ENCODE results near the gene TAS2R60. TPM values are rescaled to one million over a fixed set of nuclear protein-coding genes. Genes with fewer than 3 reads are reported as not detected.

The TAS2R60 gene
- total and polyA plus RNA-seq, 2 of the 4 experiments (the other 2 are of a cell fraction) = not detected

DNA sequence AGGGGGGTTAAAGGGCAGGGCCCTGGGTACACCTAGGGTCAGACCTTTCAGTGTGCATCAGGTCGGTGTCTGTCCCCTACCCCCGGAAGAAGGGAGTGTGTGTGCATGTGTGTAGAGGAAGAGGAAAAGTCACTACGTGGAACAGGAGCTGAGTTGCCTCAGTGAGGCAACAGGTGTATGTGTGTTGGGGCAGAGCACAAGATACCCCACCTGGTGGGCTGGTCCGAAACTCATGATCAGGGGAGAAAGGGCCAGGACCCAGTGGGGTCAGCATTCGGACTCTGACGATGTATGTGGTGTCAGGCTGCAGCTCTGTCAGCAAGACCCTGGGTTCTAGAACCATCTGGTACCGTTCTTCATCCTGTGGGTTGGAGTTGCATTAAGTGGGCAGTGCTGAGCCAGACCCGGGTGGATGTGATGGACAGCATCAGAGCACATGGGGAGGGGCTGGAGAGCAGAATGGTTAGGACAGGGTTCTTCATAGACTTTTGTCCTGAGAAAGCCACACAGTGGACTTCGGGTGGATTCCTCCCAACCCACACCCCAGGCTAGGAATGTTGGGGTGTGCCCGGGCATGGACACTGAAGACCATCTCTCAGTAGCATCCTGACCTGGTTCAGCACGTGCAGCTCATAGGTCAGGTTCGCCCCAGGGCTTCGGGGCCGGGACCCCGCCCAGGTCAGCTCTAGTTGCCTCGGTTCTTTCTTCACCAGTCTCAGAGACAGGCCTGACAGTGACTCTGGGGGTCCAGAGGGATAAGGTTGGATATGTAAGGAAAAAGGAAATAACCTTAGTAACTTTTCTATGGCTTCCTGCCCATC is 45.3 kb upstream of the TAS2R60 start:
- Histone ChIP-seq H3K56ac (ENCODE audit: extremely low read depth, insufficient read depth, low read length) (no peak overlapping the region), H3K18ac (ENCODE audit: low read depth, low read length) (no peak overlapping the region), H2AK9ac (replicated peaks; ENCODE audit: low read depth, low read length, poor library complexity) (no peak overlapping the region), H3K4ac (ENCODE audit: low read depth, low read length) (no peak overlapping the region), H3K23ac (ENCODE audit: low read depth, low read length) (no peak overlapping the region), H4K20me1 (ENCODE audit: insufficient read depth, low read length) (peaks cover 13% of the 10 kb centered on the region), H4K8ac (ENCODE audit: low read depth in 2 of 2, low read length in 2 of 2) (no peak overlapping the region), H2BK20ac (ENCODE audit: low read depth, low read length) (no peak overlapping the region), H3K4me2 (ENCODE audit: low read depth, low read length) (no peak overlapping the region), H2BK5ac (ENCODE audit: low read depth, low read length, poor library complexity, severe bottlenecking) (no peak overlapping the region), H2AK5ac (ENCODE audit: low read depth, low read length) (0 out of 2 replicates have a peak overlapping the region, but pooled peaks have one; percentile 16), H3K4me1 (ENCODE audit: control insufficient read depth, insufficient read depth, low read length) (peaks cover 10% of the 10 kb centered on the region; the same call in 1 of the 2 replicates), H4K5ac (ENCODE audit: low read depth, low read length) (no peak overlapping the region), H3K79me1 (ENCODE audit: low read depth in 1 of 2, low read length in 2 of 2) (peaks cover 0 to 5% of the 10 kb centered on the region in 2 experiments; a peak in 2 of 4 replicates), H3K9ac (ENCODE audit: low read depth, low read length) (no peak overlapping the region), H3K27ac (ENCODE audit: insufficient read depth, low read length) (no peak overlapping the region), H3K27me3 (ENCODE audit: control insufficient read depth, insufficient read depth, low read length) (peaks cover 10% of the 10 kb centered on the region), H3K9me1 (ENCODE audit: insufficient read depth, low read length) (peaks cover 14% of the 10 kb centered on the region; the same call in 1 of the 2 replicates), H4K91ac (ENCODE audit: insufficient read depth, low read depth, low read length) (no peak overlapping the region), H3K36me3 (ENCODE audit: control insufficient read depth, insufficient read depth, low read length) (peaks cover 4% of the 10 kb centered on the region; the same call in 1 of the 2 replicates), H3K9me3 (ENCODE audit: control insufficient read depth, insufficient read depth, low read length) (no peaks in the 10 kb centered on the region), H3K14ac (replicated peaks; ENCODE audit: low read depth, low read length) (no peak overlapping the region), H2BK120ac (ENCODE audit: low read depth, low read length) (no peak overlapping the region), H2AFZ (replicated peaks; ENCODE audit: low read length, poor library complexity) (no peak overlapping the region), H2BK15ac (ENCODE audit: low read depth, low read length) (no peak overlapping the region), H3K4me3 (ENCODE audit: insufficient read depth, low read depth, low read length) (no peak overlapping the region)
- in situ Hi-C loops (cut with MboI; ENCODE audit: low sequenced_read_pairs) = no loop called here
- intact Hi-C loops (cut with micrococcal nuclease) = no loop called here
- POLR2A ChIA-PET (ENCODE audit: unreplicated experiment) = interaction anchor here (1.5 kb wide), 1 partner anchor 14 kb away, joined by 4 read pairs; no protein-coding TSS in a partner anchor
- WGBS, 2 experiments (ENCODE audit: extremely low coverage in 2 of 2, insufficient read length in 1 of 2) = 93% methylated on average over 5 of the region's 16 CpGs; no CpG with 5 or more reads in 1 of the 2 experiments
- ATAC-seq (ENCODE audit: low read depth) (no peak), DNase-seq (no peak)
- no TSS peak for BruUV-seq (replicated peaks)
- dilution Hi-C loops (cut with HindIII; ENCODE audit: low sequenced_read_pairs, unreplicated experiment) = no loop called here
- TF ChIP-seq CEBPB (IDR thresholded peaks at IDR 0.05; ENCODE audit: low read depth, low read length) = no peak
- TF ChIP-seq, protein P1, sequence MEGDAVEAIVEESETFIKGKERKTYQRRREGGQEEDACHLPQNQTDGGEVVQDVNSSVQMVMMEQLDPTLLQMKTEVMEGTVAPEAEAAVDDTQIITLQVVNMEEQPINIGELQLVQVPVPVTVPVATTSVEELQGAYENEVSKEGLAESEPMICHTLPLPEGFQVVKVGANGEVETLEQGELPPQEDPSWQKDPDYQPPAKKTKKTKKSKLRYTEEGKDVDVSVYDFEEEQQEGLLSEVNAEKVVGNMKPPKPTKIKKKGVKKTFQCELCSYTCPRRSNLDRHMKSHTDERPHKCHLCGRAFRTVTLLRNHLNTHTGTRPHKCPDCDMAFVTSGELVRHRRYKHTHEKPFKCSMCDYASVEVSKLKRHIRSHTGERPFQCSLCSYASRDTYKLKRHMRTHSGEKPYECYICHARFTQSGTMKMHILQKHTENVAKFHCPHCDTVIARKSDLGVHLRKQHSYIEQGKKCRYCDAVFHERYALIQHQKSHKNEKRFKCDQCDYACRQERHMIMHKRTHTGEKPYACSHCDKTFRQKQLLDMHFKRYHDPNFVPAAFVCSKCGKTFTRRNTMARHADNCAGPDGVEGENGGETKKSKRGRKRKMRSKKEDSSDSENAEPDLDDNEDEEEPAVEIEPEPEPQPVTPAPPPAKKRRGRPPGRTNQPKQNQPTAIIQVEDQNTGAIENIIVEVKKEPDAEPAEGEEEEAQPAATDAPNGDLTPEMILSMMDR (conservative IDR thresholded peaks at IDR 0.05; ENCODE audit: low read depth, low read length) = no peak
- TF ChIP-seq POLR2A (IDR thresholded peaks at IDR 0.05; ENCODE audit: low read depth, low read length) = no peak
- no peak for TF ChIP-seq MAFK (IDR thresholded peaks at IDR 0.05; ENCODE audit: low read depth, low read length)
- TF ChIP-seq BHLHE40 (IDR thresholded peaks at IDR 0.05; ENCODE audit: low read depth, low read length) = no peak
- TF ChIP-seq NFE2L2 (IDR thresholded peaks at IDR 0.05; ENCODE audit: low read depth, low read length) = no peak
- no peak for TF ChIP-seq MXI1 (IDR thresholded peaks at IDR 0.05; ENCODE audit: borderline replicate concordance, low read depth, low read length)
- TF ChIP-seq, protein P2, sequence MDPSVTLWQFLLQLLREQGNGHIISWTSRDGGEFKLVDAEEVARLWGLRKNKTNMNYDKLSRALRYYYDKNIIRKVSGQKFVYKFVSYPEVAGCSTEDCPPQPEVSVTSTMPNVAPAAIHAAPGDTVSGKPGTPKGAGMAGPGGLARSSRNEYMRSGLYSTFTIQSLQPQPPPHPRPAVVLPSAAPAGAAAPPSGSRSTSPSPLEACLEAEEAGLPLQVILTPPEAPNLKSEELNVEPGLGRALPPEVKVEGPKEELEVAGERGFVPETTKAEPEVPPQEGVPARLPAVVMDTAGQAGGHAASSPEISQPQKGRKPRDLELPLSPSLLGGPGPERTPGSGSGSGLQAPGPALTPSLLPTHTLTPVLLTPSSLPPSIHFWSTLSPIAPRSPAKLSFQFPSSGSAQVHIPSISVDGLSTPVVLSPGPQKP (IDR thresholded peaks at IDR 0.05; ENCODE audit: borderline replicate concordance, low read depth, low read length) = no peak
- TF ChIP-seq MAZ (IDR thresholded peaks at IDR 0.05; ENCODE audit: borderline replicate concordance, low read depth, low read length) = no peak
- TF ChIP-seq CHD1 (IDR thresholded peaks at IDR 0.05; ENCODE audit: low read depth, low read length) = no peak
- no peak for TF ChIP-seq SMC3 (IDR thresholded peaks at IDR 0.05; ENCODE audit: low read depth, low read length)
- TF ChIP-seq, protein P3, sequence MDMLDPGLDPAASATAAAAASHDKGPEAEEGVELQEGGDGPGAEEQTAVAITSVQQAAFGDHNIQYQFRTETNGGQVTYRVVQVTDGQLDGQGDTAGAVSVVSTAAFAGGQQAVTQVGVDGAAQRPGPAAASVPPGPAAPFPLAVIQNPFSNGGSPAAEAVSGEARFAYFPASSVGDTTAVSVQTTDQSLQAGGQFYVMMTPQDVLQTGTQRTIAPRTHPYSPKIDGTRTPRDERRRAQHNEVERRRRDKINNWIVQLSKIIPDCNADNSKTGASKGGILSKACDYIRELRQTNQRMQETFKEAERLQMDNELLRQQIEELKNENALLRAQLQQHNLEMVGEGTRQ (IDR thresholded peaks at IDR 0.05; ENCODE audit: low read depth, low read length) = no peak
- TF ChIP-seq RFX5 (IDR thresholded peaks at IDR 0.05; ENCODE audit: low read depth, low read length) = no peak
- TF ChIP-seq FOS (IDR thresholded peaks at IDR 0.05; ENCODE audit: low read depth, low read length) = no peak
- CTCF ChIA-PET = interaction anchor here (1.0 kb wide), 1 partner anchor 158 kb away, joined by 3 read pairs; no protein-coding TSS in a partner anchor

All from IMR-90 (cell line).